ENCODE measurements around the gene LGSN.
"Not testable (repeated sequence)": the region's sequence is repeated elsewhere in the genome, so short reads cannot be mapped to it uniquely, and the experiment has no call there.

Gene LGSN

DNA sequence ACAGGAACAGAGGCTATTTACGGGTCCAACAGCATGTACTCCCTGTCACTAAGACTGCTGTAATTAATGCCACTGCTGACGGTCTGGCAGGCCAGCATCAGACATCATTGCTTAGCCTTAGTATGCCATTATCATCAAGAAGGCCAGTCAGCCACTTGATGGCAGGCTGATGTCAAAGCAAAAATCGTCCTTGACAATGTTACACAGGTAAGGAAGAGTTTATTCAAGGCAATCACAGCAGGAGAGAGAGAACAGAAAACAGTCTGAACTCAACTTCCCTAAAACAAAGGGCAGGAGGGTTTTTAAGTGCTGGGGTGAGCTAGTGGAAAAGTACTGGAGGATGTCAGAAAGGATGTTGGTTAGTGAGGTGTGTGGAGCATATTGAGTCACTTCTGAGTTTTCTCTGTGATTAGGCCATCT lies 83.4 kb downstream of the LGSN start:
- no peak for DNase-seq (ENCODE audit: low read depth)

DNA sequence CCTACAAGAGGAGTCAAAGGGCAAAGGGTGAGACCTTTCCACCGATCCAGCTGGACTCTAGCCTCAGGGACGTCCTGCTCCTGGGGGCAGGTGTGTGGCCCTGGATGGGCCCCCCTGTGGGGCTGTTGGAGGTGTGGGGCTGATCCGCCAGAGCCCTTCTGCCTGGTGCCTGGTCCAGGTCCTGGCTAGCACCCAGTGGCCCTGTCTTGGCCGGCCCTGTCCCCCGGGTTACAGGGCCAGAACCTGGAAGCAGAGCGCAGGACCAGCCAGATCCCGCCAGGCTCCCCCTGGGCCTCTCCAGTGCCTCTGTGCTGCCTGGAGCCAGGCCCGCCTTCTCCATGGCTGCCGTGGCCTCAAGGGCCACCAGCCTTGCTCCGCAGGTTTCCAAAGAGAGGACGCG lies 89.3 kb downstream of the LGSN start:
- not testable (repeated sequence) for DNase-seq (ENCODE audit: low read depth)

DNA sequence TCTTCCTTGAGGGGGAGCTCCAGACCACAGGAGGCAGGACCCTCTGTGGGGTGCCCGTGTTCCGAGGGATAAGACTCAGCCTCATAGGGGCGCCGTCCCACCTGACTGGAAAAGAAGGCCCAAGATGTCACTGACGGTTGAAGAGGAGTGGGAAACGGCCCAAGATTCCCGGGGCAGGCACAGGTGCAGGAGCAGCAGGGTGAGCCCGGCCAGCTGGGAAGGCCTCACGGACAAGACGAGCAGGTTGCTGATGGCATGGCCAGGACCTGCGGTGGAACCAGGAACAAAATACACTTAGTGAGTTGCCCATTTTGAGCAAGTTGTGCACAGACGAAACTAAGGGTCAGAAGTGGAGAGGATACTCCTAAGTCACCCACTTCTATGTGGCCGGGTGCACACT lies 89.8 kb downstream of the LGSN start:
- not testable (repeated sequence) for DNase-seq (ENCODE audit: low read depth)

GRCh38 chr6:63227928-63228894 lies 91.6 kb downstream of the LGSN start:
- not testable (repeated sequence) for DNase-seq (ENCODE audit: low read depth)

DNA sequence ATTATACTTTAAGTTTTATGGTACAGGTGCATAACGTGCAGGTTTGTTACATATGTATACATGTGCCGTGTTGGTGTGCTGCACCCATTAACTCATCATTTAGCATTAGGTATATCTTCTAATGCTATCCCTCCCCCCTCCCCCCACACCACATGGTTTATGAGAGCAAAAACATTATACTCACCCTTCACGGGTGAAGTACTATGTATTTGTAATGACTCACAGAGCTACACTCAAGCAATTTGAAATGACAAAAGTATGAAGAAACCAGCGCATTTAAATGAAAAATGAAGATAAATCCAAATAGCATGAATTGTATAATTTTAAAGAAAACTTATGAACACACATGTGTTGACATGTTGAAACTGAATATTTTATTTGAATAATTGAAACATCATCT lies 93.8 kb downstream of the LGSN start:
- not testable (repeated sequence) for DNase-seq (ENCODE audit: low read depth)

Data from activated T-cell treated with anti-CD3 and anti-CD28 coated beads for 24 hours (primary cell).